ENCODE data around the gene SLC10A3.
A peak's percentile ranks its signal among the peaks of the same experiment; 100 is the strongest.

The SLC10A3 gene

GRCh38 chrX:154443992-154444754, 46.3 kb downstream of the SLC10A3 start, which contains the start of gene FAM50A:
FAM50A (plus strand) TSS chrX:154444141; CDS start chrX:154444236, 95 bp downstream.
- peaks cover 10% of the 10 kb centered on the region for H3K4me1 ChIP-seq (ENCODE audit: insufficient read depth, low read length)
- peak within 1 kb of the TSS; percentile 63 for H3K27ac ChIP-seq (ENCODE audit: low read depth, low read length)
- no peaks in the 10 kb centered on the region for H3K9me3 ChIP-seq (ENCODE audit: low read length)
- H3K4me3 ChIP-seq (ENCODE audit: low read depth in 1 of 2, low read length in 2 of 2) = peak within 1 kb of the TSS; percentile 41 to 47
- peaks cover 0 to 5% of the 10 kb centered on the region in 2 donors for H3K27me3 ChIP-seq (ENCODE audit: control insufficient read depth in 1 of 2, insufficient read depth in 2 of 2, low read length in 2 of 2)
- H3K36me3 ChIP-seq (ENCODE audit: insufficient read depth, low read length) = peaks cover 31% of the 10 kb centered on the region
- peak within 1 kb of the TSS; percentile 39 for H3K9ac ChIP-seq (ENCODE audit: low read length)

- Histone ChIP-seq H3K9ac (ENCODE audit: low read length) (no peak overlapping the region), H3K9me3 (ENCODE audit: low read length) (no peaks in the 10 kb centered on the region), H3K27ac (ENCODE audit: low read depth, low read length) (peak overlapping the region; percentile 7), H3K4me1 (ENCODE audit: insufficient read depth, low read length) (peaks cover 13% of the 10 kb centered on the region), H3K27me3 (ENCODE audit: control insufficient read depth in 1 of 2, insufficient read depth in 2 of 2, low read length in 2 of 2) (peaks cover 0 to 5% of the 10 kb centered on the region in 2 donors), H3K4me3 (ENCODE audit: low read depth in 1 of 2, low read length in 2 of 2) (no peak overlapping the region), H3K36me3 (ENCODE audit: insufficient read depth, low read length) (peaks cover 31% of the 10 kb centered on the region)
Measured at GRCh38 chrX:154443479-154443910, 46.9 kb downstream of the SLC10A3 start.

- peaks cover 18% of the 10 kb centered on the region for H3K4me1 ChIP-seq (ENCODE audit: insufficient read depth, low read length)
- H3K4me3 ChIP-seq (ENCODE audit: low read depth in 1 of 2, low read length in 2 of 2) = no peak overlapping the region
- H3K27ac ChIP-seq (ENCODE audit: low read depth, low read length) = no peak overlapping the region
Measured at GRCh38 chrX:154441984-154442707, 48.3 kb downstream of the SLC10A3 start.

DNA sequence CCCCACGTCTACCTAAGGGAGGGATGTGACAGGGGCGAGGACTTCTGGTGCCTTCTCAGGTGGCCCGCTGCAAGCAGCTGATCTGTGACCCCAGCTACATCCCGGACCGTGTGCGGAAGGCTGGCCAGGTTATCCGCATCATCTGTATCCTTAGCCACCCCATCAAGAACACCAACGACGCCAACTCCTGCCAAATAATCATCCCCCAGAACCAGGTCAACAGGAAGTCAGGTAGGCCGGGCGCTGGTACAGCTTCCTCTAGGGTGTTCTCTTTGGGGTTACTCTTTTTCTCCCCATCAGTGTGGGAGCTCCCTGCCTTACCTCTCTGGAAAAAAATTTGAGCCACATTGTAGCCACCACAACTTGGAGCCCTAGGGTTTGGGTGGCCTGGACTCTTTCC, 48.9 kb downstream of the SLC10A3 start:
- Histone ChIP-seq H3K9me3 (ENCODE audit: low read length) (no peaks in the 10 kb centered on the region), H3K27ac (ENCODE audit: low read depth, low read length) (no peak overlapping the region), H3K9ac (ENCODE audit: low read length) (no peak overlapping the region), H3K27me3 (ENCODE audit: control insufficient read depth in 1 of 2, insufficient read depth in 2 of 2, low read length in 2 of 2) (peaks cover 0 to 5% of the 10 kb centered on the region in 2 donors), H3K36me3 (ENCODE audit: insufficient read depth, low read length) (peaks cover 31% of the 10 kb centered on the region), H3K4me3 (ENCODE audit: low read depth in 1 of 2, low read length in 2 of 2) (no peak overlapping the region), H3K4me1 (ENCODE audit: insufficient read depth, low read length) (peaks cover 18% of the 10 kb centered on the region)

More at GRCh38 chrX:154441984-154442707, 48.3 kb downstream of the SLC10A3 start:
- H3K9ac ChIP-seq (ENCODE audit: low read length) = no peak overlapping the region
- no peaks in the 10 kb centered on the region for H3K9me3 ChIP-seq (ENCODE audit: low read length)
- H3K27me3 ChIP-seq (ENCODE audit: control insufficient read depth in 1 of 2, insufficient read depth in 2 of 2, low read length in 2 of 2) = peaks cover 0 to 5% of the 10 kb centered on the region in 2 donors
- peaks cover 31% of the 10 kb centered on the region for H3K36me3 ChIP-seq (ENCODE audit: insufficient read depth, low read length)

DNA sequence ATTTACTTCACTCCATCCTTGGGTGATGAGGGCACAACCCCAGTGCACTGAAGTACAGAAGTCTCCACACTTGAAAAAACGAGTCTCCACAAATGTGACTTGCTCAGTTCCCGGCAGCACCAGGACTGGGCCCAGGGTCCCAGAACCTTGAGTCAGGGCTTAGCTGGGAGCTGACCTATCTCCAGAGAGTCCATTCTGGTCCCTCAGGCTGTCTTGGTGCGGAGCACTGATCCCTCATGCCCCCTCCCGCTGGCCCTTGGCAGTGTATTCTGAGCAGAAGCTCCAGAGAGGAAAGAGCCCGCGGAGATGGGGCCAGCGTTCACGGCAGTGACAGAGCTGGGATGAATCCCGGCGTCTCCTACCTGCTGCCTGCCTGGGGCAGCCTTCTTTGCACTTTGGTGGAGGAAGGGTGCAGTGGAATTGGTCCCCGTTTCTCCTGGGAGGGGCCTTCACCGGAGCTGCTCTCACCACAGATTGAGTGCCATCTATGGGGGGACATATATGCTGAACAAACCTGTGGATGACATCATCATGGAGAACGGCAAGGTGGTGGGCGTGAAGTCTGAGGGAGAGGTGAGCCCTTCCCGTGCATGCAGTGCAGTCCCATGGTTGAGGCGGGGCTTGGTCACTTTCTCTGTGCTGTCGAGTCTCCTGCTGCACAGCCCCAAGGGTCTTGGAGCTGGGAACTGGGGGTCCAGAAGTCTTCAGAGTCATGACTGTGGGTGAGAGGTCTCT, 49.6 kb downstream of the SLC10A3 start:
- no peak overlapping the region for H3K9ac ChIP-seq (ENCODE audit: low read length)
- peaks cover 18% of the 10 kb centered on the region for H3K4me1 ChIP-seq (ENCODE audit: insufficient read depth, low read length)
- H3K9me3 ChIP-seq (ENCODE audit: low read length) = no peaks in the 10 kb centered on the region

DNA sequence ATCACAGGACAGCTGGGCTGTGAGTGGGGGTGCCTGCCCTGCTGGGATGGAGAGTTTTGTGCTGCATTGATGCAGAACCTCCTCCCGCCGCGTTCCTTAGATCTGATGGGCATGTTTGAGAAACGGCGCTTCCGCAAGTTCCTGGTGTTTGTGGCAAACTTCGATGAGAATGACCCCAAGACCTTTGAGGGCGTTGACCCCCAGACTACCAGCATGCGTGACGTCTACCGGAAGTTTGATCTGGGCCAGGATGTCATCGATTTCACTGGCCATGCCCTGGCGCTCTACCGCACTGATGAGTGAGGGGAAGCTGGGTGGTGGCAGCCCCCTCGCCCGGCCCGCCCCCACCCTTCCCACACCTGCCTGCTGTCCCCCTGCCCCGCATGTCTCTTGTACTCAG, 50.6 kb downstream of the SLC10A3 start:
- peaks cover 29% of the 10 kb centered on the region for H3K36me3 ChIP-seq (ENCODE audit: insufficient read depth, low read length)
- H3K9ac ChIP-seq (ENCODE audit: low read length) = no peak overlapping the region
- no peak overlapping the region for H3K27ac ChIP-seq (ENCODE audit: low read depth, low read length)
- peaks cover 9% of the 10 kb centered on the region for H3K4me1 ChIP-seq (ENCODE audit: insufficient read depth, low read length)
- H3K27me3 ChIP-seq (ENCODE audit: control insufficient read depth in 1 of 2, insufficient read depth in 2 of 2, low read length in 2 of 2) = peaks cover 0 to 4% of the 10 kb centered on the region in 2 donors
- no peak overlapping the region for H3K4me3 ChIP-seq (ENCODE audit: low read depth in 1 of 2, low read length in 2 of 2)
- H3K9me3 ChIP-seq (ENCODE audit: low read length) = no peaks in the 10 kb centered on the region

More for the DNA sequence above, 49.6 kb downstream of the SLC10A3 start:
- Histone ChIP-seq H3K36me3 (ENCODE audit: insufficient read depth, low read length) (peaks cover 26% of the 10 kb centered on the region), H3K27ac (ENCODE audit: low read depth, low read length) (no peak overlapping the region), H3K4me3 (ENCODE audit: low read depth in 1 of 2, low read length in 2 of 2) (no peak overlapping the region), H3K27me3 (ENCODE audit: control insufficient read depth in 1 of 2, insufficient read depth in 2 of 2, low read length in 2 of 2) (peaks cover 0 to 5% of the 10 kb centered on the region in 2 donors)

- no peaks in the 10 kb centered on the region for H3K27me3 ChIP-seq (ENCODE audit: control insufficient read depth in 1 of 2, insufficient read depth in 2 of 2, low read length in 2 of 2)
- peaks cover 8% of the 10 kb centered on the region for H3K4me1 ChIP-seq (ENCODE audit: insufficient read depth, low read length)
- H3K27ac ChIP-seq (ENCODE audit: low read depth, low read length) = peak overlapping the region; percentile 24
- peaks cover 37% of the 10 kb centered on the region for H3K36me3 ChIP-seq (ENCODE audit: insufficient read depth, low read length)
- H3K4me3 ChIP-seq (ENCODE audit: low read depth in 1 of 2, low read length in 2 of 2) = peak overlapping the region; percentile 33
- H3K9me3 ChIP-seq (ENCODE audit: low read length) = no peaks in the 10 kb centered on the region
- peak overlapping the region; percentile 0 for H3K9ac ChIP-seq (ENCODE audit: low read length)
Measured at GRCh38 chrX:154437971-154438893, 52.2 kb downstream of the SLC10A3 start.

Data from muscle layer of colon (tissue), 2 donors.